HG03095 (cell line): ENCODE data around the gene CDCA8.
"Not testable (repeated sequence)": the region's sequence is repeated elsewhere in the genome, so short reads cannot be mapped to it uniquely, and the experiment has no call there.

Experiments
- ATAC-seq: cut with Tn5 transposase; IDR thresholded peaks from one replicate; pipeline ENCODE4 v1.9.1; 2021; ENCODE audit warnings: moderate library complexity; ENCODE audit not compliant: unreplicated experiment

Gene CDCA8

GRCh38 chr1:37672136-37672870, 20.0 kb upstream of the CDCA8 start:
- no peak for ATAC-seq

DNA sequence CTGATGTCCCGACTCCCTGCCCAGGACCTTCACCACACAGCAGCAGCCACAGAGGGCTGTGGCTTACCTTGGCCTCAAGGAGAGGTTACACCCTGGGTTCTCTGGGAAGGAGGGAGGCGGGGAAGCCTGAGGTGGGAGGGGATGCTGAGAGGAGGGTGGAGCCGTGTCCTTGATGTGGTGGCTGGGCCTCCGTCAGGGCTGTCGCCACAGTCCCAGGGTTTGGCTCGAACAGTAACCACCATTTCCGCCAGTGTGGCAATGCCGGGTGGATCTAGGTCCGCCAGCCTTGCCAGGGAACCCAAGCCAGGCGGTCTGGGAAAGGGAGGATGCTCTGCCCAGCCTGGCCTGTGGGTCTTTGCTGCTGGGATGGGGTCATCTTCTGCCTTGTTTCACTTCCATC, 18.4 kb upstream of the CDCA8 start:
- ATAC-seq, result no peak

- no peak for ATAC-seq
Observed at GRCh38 chr1:37676281-37677142, 15.8 kb upstream of the CDCA8 start.

- no peak for ATAC-seq
Observed at GRCh38 chr1:37677143-37677439, 15.2 kb upstream of the CDCA8 start.

GRCh38 chr1:37677808-37678207, 14.5 kb upstream of the CDCA8 start:
- ATAC-seq, result no peak

- ATAC-seq, result no peak
Observed at GRCh38 chr1:37680933-37681332, 11.4 kb upstream of the CDCA8 start.

DNA sequence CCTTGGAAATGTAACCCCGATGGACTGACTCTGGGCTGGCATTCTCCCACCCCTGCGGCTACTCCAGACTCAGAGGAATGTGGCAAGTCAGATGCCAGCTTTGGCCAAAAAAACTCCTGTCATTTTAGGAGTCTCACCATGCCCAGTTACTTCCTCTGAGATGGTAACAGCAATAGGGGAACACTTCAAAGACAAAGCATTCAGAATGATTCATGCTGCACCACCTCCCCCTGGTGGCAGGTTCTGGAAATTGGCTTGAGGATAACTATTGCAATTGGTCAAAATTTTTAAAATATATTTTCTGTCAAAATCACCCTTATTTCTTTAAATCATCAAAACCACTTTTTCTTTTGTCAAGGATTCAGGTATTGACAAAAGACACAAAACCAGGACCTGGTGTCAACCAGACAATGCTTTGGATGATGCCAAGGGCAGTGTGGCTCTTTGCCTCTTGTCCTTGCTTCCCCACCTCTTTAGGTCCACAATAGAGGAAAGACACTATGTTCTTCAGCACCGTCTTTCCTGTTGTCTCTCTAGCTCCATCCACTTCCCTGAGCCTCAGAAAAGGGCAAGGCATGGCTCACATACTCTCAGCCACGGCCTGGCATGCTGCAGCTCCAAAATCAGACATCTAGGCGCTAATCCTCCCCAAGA, 9.9 kb upstream of the CDCA8 start:
- ATAC-seq, result no peak

GRCh38 chr1:37684182-37684581, 8.1 kb upstream of the CDCA8 start:
- ATAC-seq, result not testable (repeated sequence)

- ATAC-seq, result no peak
Observed at GRCh38 chr1:37685722-37686121, 6.6 kb upstream of the CDCA8 start.

DNA sequence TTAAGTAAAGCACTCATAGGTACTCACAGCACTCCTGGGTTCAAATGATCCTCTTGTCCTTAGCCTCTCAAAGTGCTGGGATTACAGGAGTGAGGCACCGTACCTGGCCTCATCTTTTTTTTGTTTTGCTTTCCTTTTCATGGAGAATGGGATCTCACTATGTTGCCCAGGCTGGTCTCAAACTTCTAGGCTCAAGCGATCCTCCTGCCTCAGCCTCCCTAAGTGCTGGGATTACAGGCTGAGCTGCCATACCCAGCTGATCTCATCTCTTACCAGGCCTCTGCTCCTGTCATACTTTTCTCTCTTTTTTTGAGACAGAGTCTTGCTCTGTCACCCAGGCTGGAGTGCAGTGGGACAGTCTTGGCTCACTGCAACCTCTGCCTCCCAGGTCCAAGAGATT, 4.6 kb upstream of the CDCA8 start:
- ATAC-seq, result not testable (repeated sequence)

GRCh38 chr1:37688926-37689325, 3.4 kb upstream of the CDCA8 start:
- no peak for ATAC-seq

DNA sequence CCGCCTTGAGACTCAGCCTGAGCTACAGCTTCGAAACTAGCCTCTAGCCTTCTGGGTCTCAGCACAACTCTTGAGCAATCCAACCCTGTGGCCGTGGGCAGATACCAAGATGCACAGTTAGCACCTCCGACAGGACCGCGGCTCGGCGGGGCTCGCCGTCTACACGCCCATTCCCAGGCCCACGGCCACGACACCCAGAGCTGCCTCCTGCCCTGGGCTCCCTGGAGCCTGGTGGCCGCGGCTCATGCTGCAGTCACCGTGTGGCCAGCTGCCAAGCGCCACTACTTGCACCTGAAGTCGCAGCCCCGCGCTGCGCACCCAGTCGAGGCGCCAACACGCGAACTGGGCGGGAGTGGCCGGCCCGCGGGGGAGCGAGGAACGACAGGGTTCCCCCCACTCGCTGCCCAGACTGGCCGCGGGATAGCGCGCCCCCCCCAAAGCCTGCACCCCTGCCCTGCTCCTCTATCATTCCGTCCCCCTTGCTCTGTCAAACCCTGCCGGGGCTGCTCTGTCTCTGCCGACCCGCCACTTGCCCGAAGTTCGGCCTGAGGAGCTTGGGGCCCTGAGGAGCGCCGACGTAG, 729 bp upstream of the CDCA8 start:
- ATAC-seq, result no peak

DNA sequence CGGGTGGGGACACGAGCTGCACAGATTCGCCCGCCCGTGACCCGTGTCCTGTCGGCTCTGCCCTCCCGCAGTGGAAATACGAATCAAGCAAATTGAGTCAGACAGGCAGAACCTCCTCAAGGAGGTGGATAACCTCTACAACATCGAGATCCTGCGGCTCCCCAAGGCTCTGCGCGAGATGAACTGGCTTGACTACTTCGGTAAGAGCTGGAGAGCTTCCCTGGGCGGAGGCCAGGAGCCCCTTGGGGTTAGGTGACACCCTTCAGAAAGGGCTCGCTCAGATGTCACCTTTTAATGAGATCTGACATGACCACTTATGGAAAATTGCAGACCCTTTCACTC, 489 bp downstream of the CDCA8 start:
- no peak for ATAC-seq

- ATAC-seq, result no peak
Observed at GRCh38 chr1:37697090-37697489, 4.8 kb downstream of the CDCA8 start.

GRCh38 chr1:37697737-37698136, 5.4 kb downstream of the CDCA8 start:
- no peak for ATAC-seq

DNA sequence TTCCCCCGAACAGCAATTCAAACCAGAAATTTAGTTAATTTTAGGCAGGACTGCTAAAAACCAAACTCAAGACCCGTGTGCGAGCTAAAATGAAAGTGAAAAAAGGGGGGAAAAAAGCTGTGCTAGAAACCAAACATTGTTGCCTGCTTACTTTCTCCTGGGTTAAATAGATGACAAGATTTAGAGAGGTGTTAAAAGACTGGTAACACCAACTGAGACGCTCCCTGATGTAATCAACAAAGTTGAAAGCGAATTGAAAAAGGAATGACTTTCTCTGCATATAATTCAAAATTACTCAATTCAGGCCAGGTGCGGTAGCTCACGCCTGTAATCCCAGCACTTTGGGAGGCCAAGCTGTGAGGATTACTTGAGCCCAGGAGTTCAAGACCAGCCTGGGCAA, 6.8 kb downstream of the CDCA8 start:
- no peak for ATAC-seq

GRCh38 chr1:37701051-37701450, 8.7 kb downstream of the CDCA8 start:
- ATAC-seq, result no peak

- no peak for ATAC-seq
Observed at GRCh38 chr1:37703061-37703460, 10.7 kb downstream of the CDCA8 start.

GRCh38 chr1:37704966-37705365, 12.7 kb downstream of the CDCA8 start:
- ATAC-seq, result no peak

GRCh38 chr1:37705399-37705798, 13.1 kb downstream of the CDCA8 start:
- no peak for ATAC-seq

DNA sequence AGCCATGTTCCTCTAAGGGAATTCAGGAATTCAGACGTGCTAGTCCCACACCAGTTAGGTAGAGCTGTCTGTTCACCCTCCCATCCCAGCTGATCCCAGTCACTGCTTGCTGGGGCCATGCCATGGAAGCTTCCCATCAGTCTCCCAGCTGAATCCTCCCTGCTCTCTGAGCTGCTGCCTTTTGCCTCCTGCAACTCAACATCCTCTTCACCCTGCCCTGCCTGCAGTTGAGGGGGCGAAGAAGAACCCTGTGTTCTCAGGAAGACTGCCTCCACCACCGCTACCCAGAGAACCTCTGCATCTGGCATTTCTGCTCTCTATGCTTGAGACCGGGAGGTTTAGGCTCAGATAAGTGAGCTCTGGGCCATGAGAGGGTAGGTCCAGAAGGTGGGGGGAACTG, 16.2 kb downstream of the CDCA8 start:
- no peak for ATAC-seq

- ATAC-seq, result no peak
Observed at GRCh38 chr1:37714226-37714625, 21.9 kb downstream of the CDCA8 start.
